Smooth muscle cell (in vitro differentiated cells): Measurements from ENCODE around the gene ARVCF. TPM values are rescaled to one million over a fixed set of nuclear protein-coding genes. Genes with fewer than 3 reads are reported as not detected.

Experiments
- DNase-seq: peaks from one replicate; lab custom pipeline; 2025; ENCODE audit not compliant: unreplicated experiment; lab: John Stamatoyannopoulos, UW
- H2AFZ ChIP-seq: fragments of 200-600 bp; sonication (generic); 2 replicates; pipeline ENCODE4 v1.6.0; 2016; ENCODE audit warnings: antibody characterized with exemption, low read depth, mild to moderate bottlenecking
- H3F3A ChIP-seq: fragments of 200-600 bp; sonication (generic); 2 replicates; pipeline ENCODE4 v1.6.0; 2017; ENCODE audit warnings: antibody characterized with exemption, low read depth
- H3K27ac ChIP-seq: fragments of 200-600 bp; sonication (generic); 2 replicates; pipeline ENCODE4 v1.5.1; 2016; ENCODE audit warnings: low read depth, mild to moderate bottlenecking
- H3K27me3 ChIP-seq: fragments of 200-600 bp; sonication (generic); 2 replicates; pipeline ENCODE4 v1.6.1; 2016; ENCODE audit warnings: low read depth, mild to moderate bottlenecking
- H3K36me3 ChIP-seq: fragments of 200-600 bp; sonication (generic); 2 replicates; pipeline ENCODE4 v1.5.1; 2016; ENCODE audit warnings: low read depth
- H3K4me1 ChIP-seq: fragments of 200-600 bp; sonication (generic); 2 replicates; pipeline ENCODE4 v1.5.1; 2016; ENCODE audit warnings: low read depth
- H3K4me2 ChIP-seq: fragments of 200-600 bp; sonication (generic); 2 replicates; pipeline ENCODE4 v1.6.0; 2016; ENCODE audit warnings: mild to moderate bottlenecking
- H3K4me3 ChIP-seq: fragments of 200-600 bp; sonication (generic); 2 replicates; pipeline ENCODE4 v1.5.1; 2016; ENCODE audit warnings: mild to moderate bottlenecking
- H3K79me2 ChIP-seq: fragments of 200-600 bp; sonication (generic); 2 replicates; pipeline ENCODE4 v1.6.0; 2016; ENCODE audit warnings: low read depth, mild to moderate bottlenecking
- H3K9ac ChIP-seq: fragments of 200-600 bp; sonication (generic); 2 replicates; pipeline ENCODE4 v1.6.0; 2016; ENCODE audit warnings: low read depth
- H3K9me3 ChIP-seq: fragments of 200-600 bp; sonication (generic); replicated peaks from 2 replicates; pipeline ENCODE4 v1.5.1; 2016; ENCODE audit warnings: low read depth
- H4K20me1 ChIP-seq: fragments of 200-600 bp; sonication (generic); 2 replicates; pipeline ENCODE4 v1.6.0; 2016; ENCODE audit warnings: low read depth
- CTCF ChIP-seq: fragments of 200-600 bp; sonication (generic); IDR thresholded peaks from 2 replicates; pipeline ENCODE4 v1.5.1; 2017; ENCODE audit warnings: borderline replicate concordance, mild to moderate bottlenecking, antibody characterized with exemption; ENCODE audit not compliant: insufficient read depth, poor library complexity, severe bottlenecking
- whole genome bisulfite sequencing: methylation state at CpG from one replicate; pipeline ENCODE4 v1.1.7; 2016; ENCODE audit warnings: low lambda C conversion rate; 5-methylcytosine and 5-hydroxymethylcytosine counted together
- polyA plus RNA-seq: library from polyadenylated mRNA; unstranded; fragments of >200 nt; fragmentation: Nextera tagmentation; extraction: Ambion mirVana; gene quantifications from 2 replicates; pipeline ENCODE4 v1.2.1, GENCODE V29; 2016
- total RNA-seq: library from RNA; depleted of rRNA; stranded (reverse); fragments of >200 nt; gene quantifications from 2 replicates; pipeline ENCODE4 v1.2.3, GENCODE V29; 2014

Gene ARVCF
- total and polyA plus RNA-seq, 2 experiments from 2014 or later = 5.4 to 10.6 TPM

- no peaks in the 10 kb centered on the region for H3K36me3 ChIP-seq
- H3K4me3 ChIP-seq = no peak overlapping the region
- no peaks in the 10 kb centered on the region for H3K27me3 ChIP-seq
- H3K4me1 ChIP-seq = no peaks in the 10 kb centered on the region
- WGBS = 70% methylated on average over 10 of the region's 10 CpGs
- no peak overlapping the region for H2AFZ ChIP-seq
- TF ChIP-seq CTCF = no peak
- peaks cover 8% of the 10 kb centered on the region for H4K20me1 ChIP-seq
- H3F3A ChIP-seq = no peaks in the 10 kb centered on the region
- no peak for DNase-seq
- no peaks in the 10 kb centered on the region for H3K79me2 ChIP-seq
- no peak overlapping the region for H3K4me2 ChIP-seq
- H3K9ac ChIP-seq = no peak overlapping the region
- no peaks in the 10 kb centered on the region for H3K9me3 ChIP-seq
- H3K27ac ChIP-seq = no peak overlapping the region
Observed at GRCh38 chr22:20058989-20059770, 42.6 kb upstream of the ARVCF start.

- Histone ChIP-seq H3K36me3 (no peaks in the 10 kb centered on the region), H3F3A (no peaks in the 10 kb centered on the region), H3K27ac (no peak overlapping the region), H3K4me2 (no peak overlapping the region), H3K9me3 (no peaks in the 10 kb centered on the region), H3K4me1 (no peaks in the 10 kb centered on the region), H3K4me3 (no peak overlapping the region), H2AFZ (no peak overlapping the region), H3K79me2 (no peaks in the 10 kb centered on the region), H4K20me1 (peaks cover 8% of the 10 kb centered on the region), H3K9ac (no peak overlapping the region), H3K27me3 (no peaks in the 10 kb centered on the region)
- 96% methylated on average over 13 of the region's 13 CpGs for WGBS
- DNase-seq = no peak
- TF ChIP-seq CTCF = no peak
Observed at GRCh38 chr22:20057596-20058268, 41.1 kb upstream of the ARVCF start.

GRCh38 chr22:20056696-20057386 lies 40.2 kb upstream of the ARVCF start:
- H3K9ac ChIP-seq = no peak overlapping the region

More at GRCh38 chr22:20056696-20057386, 40.2 kb upstream of the ARVCF start:
- TF ChIP-seq CTCF = no peak
- peaks cover 8% of the 10 kb centered on the region for H4K20me1 ChIP-seq
- H3K27me3 ChIP-seq = no peaks in the 10 kb centered on the region
- no peaks in the 10 kb centered on the region for H3F3A ChIP-seq
- H3K9me3 ChIP-seq = no peaks in the 10 kb centered on the region
- H3K79me2 ChIP-seq = no peaks in the 10 kb centered on the region
- WGBS = 96% methylated on average over 16 of the region's 16 CpGs
- no peak for DNase-seq
- no peak overlapping the region for H3K27ac ChIP-seq
- no peaks in the 10 kb centered on the region for H3K4me1 ChIP-seq
- H3K36me3 ChIP-seq = no peaks in the 10 kb centered on the region
- H3K4me2 ChIP-seq = no peak overlapping the region
- H2AFZ ChIP-seq = no peak overlapping the region
- no peak overlapping the region for H3K4me3 ChIP-seq
